H1 (cell line): Measurements from ENCODE around the gene CSNK1G3. TPM values are rescaled to one million over a fixed set of nuclear protein-coding genes. Genes with fewer than 3 reads are reported as not detected.

Source experiments
- CTCF ChIA-PET: fragments of 300-600 bp; sonication (Branson Sonifier 250); formaldehyde crosslinking; loops from one replicate; lab custom pipeline; 2021; ENCODE audit not compliant: partially characterized antibody; lab: Charles Lee
- POLR2A ChIA-PET: fragments of 300-600 bp; sonication (Branson Sonifier 250); formaldehyde crosslinking; loops from one replicate; lab custom pipeline; 2021; ENCODE audit warnings: inconsistent platforms; ENCODE audit not compliant: partially characterized antibody; lab: Charles Lee
- DNase-seq, 2 experiments: peaks; one replicate each; pipeline versions ENCODE4 v3.0.0 to v3.0.0-alpha.2; 2010 to 2022; ENCODE audit warnings: low spot score in 2 of 2, low read depth in 1 of 2, mixed read lengths in 1 of 2
- FAIRE-seq: peaks from 2 replicates; lab custom pipeline; 2011; peaks lifted over from hg19 to GRCh38; lab: Jason Lieb, UNC
- H2AFZ ChIP-seq: 2 replicates; pipeline ENCODE4 v1.8.1; 2012; ENCODE audit warnings: low read length, inconsistent platforms
- H2AK5ac ChIP-seq: 2 replicates; pipeline ENCODE4 v1.6.1; 2013; ENCODE audit warnings: low read depth, low read length
- H2BK120ac ChIP-seq: replicated peaks from 2 replicates; pipeline ENCODE3; 2013; ENCODE audit warnings: low read depth, low read length, inconsistent platforms
- H2BK12ac ChIP-seq: 2 replicates; pipeline ENCODE4 v1.6.1; 2013; ENCODE audit warnings: low read depth, low read length
- H2BK15ac ChIP-seq: 2 replicates; pipeline ENCODE4 v1.6.1; 2013; ENCODE audit warnings: low read length
- H2BK20ac ChIP-seq: 2 replicates; pipeline ENCODE4 v1.6.1; 2013; ENCODE audit warnings: low read length
- H2BK5ac ChIP-seq: 2 replicates; pipeline ENCODE4 v1.6.1; 2013; ENCODE audit warnings: low read depth, low read length
- H3K14ac ChIP-seq: 2 replicates; pipeline ENCODE4 v1.6.1; 2013; ENCODE audit warnings: inconsistent platforms; ENCODE audit not compliant: insufficient read length
- H3K18ac ChIP-seq: 2 replicates; pipeline ENCODE4 v1.6.1; 2013; ENCODE audit warnings: low read length; ENCODE audit errors: extremely low read depth
- H3K23ac ChIP-seq: 2 replicates; pipeline ENCODE4 v1.6.1; 2013; ENCODE audit warnings: inconsistent platforms; ENCODE audit not compliant: insufficient read length
- H3K23me2 ChIP-seq: 2 replicates; pipeline ENCODE4 v1.6.1; 2013; ENCODE audit warnings: low read depth, low read length
- H3K27ac ChIP-seq: 2 replicates; pipeline ENCODE4 v1.6.1; 2011; ENCODE audit warnings: low read depth, low read length, inconsistent platforms
- H3K27me3 ChIP-seq, 4 experiments: replicated peaks in 1 of 4; 1 replicate in 1 of 4; 2 replicates in 3 of 4; pipeline versions ENCODE4 v1.6.1 to v1.8.1; 2011 to 2013; ENCODE audit warnings: low read length in 3 of 4, mild to moderate bottlenecking in 3 of 4, inconsistent platforms in 2 of 4, mixed read lengths in 2 of 4, moderate library complexity in 1 of 4; ENCODE audit not compliant: control insufficient read depth in 3 of 4, insufficient read depth in 3 of 4; ENCODE audit errors: extremely low read depth in 1 of 4
- H3K36me3 ChIP-seq, 4 experiments: 2 replicates each; pipeline versions ENCODE4 v1.6.1 to v1.8.1; 2011 to 2013; ENCODE audit warnings: mild to moderate bottlenecking in 4 of 4, low read length in 3 of 4, moderate library complexity in 2 of 4, control low read depth in 1 of 4, inconsistent platforms in 1 of 4; ENCODE audit not compliant: insufficient read depth in 4 of 4, control insufficient read depth in 2 of 4
- H3K4ac ChIP-seq: replicated peaks from 2 replicates; pipeline ENCODE3; 2013; ENCODE audit warnings: low read length, low read depth, mixed read lengths, inconsistent platforms; ENCODE audit not compliant: insufficient read length
- H3K4me1 ChIP-seq, 4 experiments: replicated peaks in 1 of 4; 1 replicate in 1 of 4; 2 replicates in 3 of 4; pipeline versions ENCODE4 v1.6.1 to v1.8.1; 2011 to 2013; ENCODE audit warnings: low read length in 3 of 4, inconsistent platforms in 2 of 4, mixed read lengths in 1 of 4; ENCODE audit not compliant: insufficient read depth in 4 of 4, control insufficient read depth in 3 of 4
- H3K4me2 ChIP-seq, 2 experiments: 2 replicates each; pipeline versions ENCODE4 v1.6.1 to v1.8.1; 2011 to 2013; ENCODE audit warnings: low read depth in 2 of 2, low read length in 2 of 2, control low read depth in 1 of 2, inconsistent platforms in 1 of 2, mild to moderate bottlenecking in 1 of 2; ENCODE audit not compliant: insufficient read depth in 1 of 2
- H3K4me3 ChIP-seq, 4 experiments: fragments of 200-600, 300-600 bp in 1 of 4; sonication (generic), shearing (Covaris generic), sonication (Bioruptor Twin) in 1 of 4; 2 replicates each; pipeline versions ENCODE4 v1.5.1 to v1.8.1; 2011 to 2016; ENCODE audit warnings: low read length in 4 of 4, low read depth in 3 of 4, control low read depth in 2 of 4, inconsistent platforms in 2 of 4, mild to moderate bottlenecking in 2 of 4, mixed read lengths in 1 of 4, moderate library complexity in 1 of 4; ENCODE audit not compliant: insufficient read depth in 2 of 4; ENCODE audit errors: extremely low read depth in 1 of 4
- H3K56ac ChIP-seq: replicated peaks from 2 replicates; pipeline ENCODE3; 2013; ENCODE audit warnings: low read depth, mild to moderate bottlenecking, mixed read lengths, low read length, inconsistent platforms; ENCODE audit not compliant: insufficient read length
- H3K79me1 ChIP-seq: 2 replicates; pipeline ENCODE4 v1.6.1; 2013; ENCODE audit warnings: low read depth, low read length, control low read depth
- H3K79me2 ChIP-seq, 2 experiments: 2 replicates each; pipeline versions ENCODE4 v1.6.1 to v1.8.1; 2012 to 2013; ENCODE audit warnings: low read length in 2 of 2, mild to moderate bottlenecking in 2 of 2, inconsistent platforms in 1 of 2; ENCODE audit not compliant: insufficient read depth in 2 of 2, control insufficient read depth in 1 of 2
- H3K9ac ChIP-seq, 4 experiments: replicated peaks in 1 of 4; 1 replicate in 1 of 4; 2 replicates in 3 of 4; pipeline versions ENCODE4 v1.6.1 to v1.8.1; 2011 to 2013; ENCODE audit warnings: low read depth in 3 of 4, low read length in 3 of 4, control low read depth in 2 of 4, mild to moderate bottlenecking in 2 of 4, moderate library complexity in 2 of 4, inconsistent platforms in 1 of 4; ENCODE audit errors: extremely low read depth in 1 of 4
- H3K9me3 ChIP-seq, 2 experiments: 2 replicates each; pipeline versions ENCODE4 v1.6.1 to v1.8.1; 2012 to 2013; ENCODE audit warnings: mild to moderate bottlenecking in 2 of 2, moderate library complexity in 2 of 2, control low read depth in 1 of 2, inconsistent platforms in 1 of 2, low read depth in 1 of 2, low read length in 1 of 2, mixed read lengths in 1 of 2; ENCODE audit not compliant: insufficient read depth in 2 of 2
- H4K20me1 ChIP-seq, 2 experiments: replicated peaks in 1 of 2; 2 replicates each; pipeline versions ENCODE3 to v1.8.1; 2011 to 2013; ENCODE audit warnings: inconsistent platforms in 2 of 2, low read length in 2 of 2, mild to moderate bottlenecking in 1 of 2; ENCODE audit not compliant: insufficient read depth in 2 of 2, control insufficient read depth in 1 of 2
- H4K5ac ChIP-seq: 2 replicates; pipeline ENCODE4 v1.6.1; 2013; ENCODE audit warnings: low read length, low read depth, mixed read lengths, inconsistent platforms; ENCODE audit not compliant: insufficient read length
- H4K8ac ChIP-seq: 2 replicates; pipeline ENCODE4 v1.8.0; 2013; ENCODE audit warnings: mild to moderate bottlenecking, moderate library complexity, low read length, inconsistent platforms; ENCODE audit not compliant: insufficient read depth; ENCODE audit errors: extremely low read depth
- H4K91ac ChIP-seq: replicated peaks from 2 replicates; pipeline ENCODE3; 2013; ENCODE audit warnings: low read length, mixed read lengths, inconsistent platforms; ENCODE audit not compliant: insufficient read length
- BACH1 ChIP-seq: IDR thresholded peaks from 2 replicates; pipeline ENCODE4 v1.6.1; 2012; ENCODE audit warnings: low read length, improper control_type of control experiment
- CREB1 ChIP-seq: IDR thresholded peaks from 2 replicates; pipeline ENCODE4 v1.6.1; 2012; ENCODE audit warnings: inconsistent platforms
- FOSL1 ChIP-seq: IDR thresholded peaks from 2 replicates; pipeline ENCODE4 v1.6.1; 2011; ENCODE audit warnings: mild to moderate bottlenecking, low read depth, low read length, moderate library complexity; ENCODE audit not compliant: insufficient read depth
- KDM4A ChIP-seq: IDR thresholded peaks from one replicate; pipeline ENCODE4 v1.7.1; 2012; ENCODE audit warnings: low read depth, mild to moderate bottlenecking, moderate library complexity, low read length, inconsistent platforms; ENCODE audit not compliant: severe bottlenecking
- RNF2 ChIP-seq: fragments of 200-900, 300-1000 bp; sonication (generic); IDR thresholded peaks from 2 replicates; pipeline ENCODE4 v1.7.1; 2016; ENCODE audit warnings: borderline replicate concordance, low read depth, mild to moderate bottlenecking, antibody characterized with exemption, low read length; ENCODE audit not compliant: poor library complexity, severe bottlenecking; ENCODE audit errors: missing control alignments
- SAP30 ChIP-seq: fragments of 300-600 bp; sonication (generic); IDR thresholded peaks from 2 replicates; pipeline ENCODE4 v1.7.1; 2012; ENCODE audit warnings: low read length, moderate library complexity, mild to moderate bottlenecking, inconsistent platforms; ENCODE audit not compliant: insufficient read depth, insufficient replicate concordance
- TAF1 ChIP-seq: IDR thresholded peaks from 2 replicates; pipeline ENCODE4 v1.6.1; 2011; ENCODE audit warnings: mild to moderate bottlenecking, low read depth, low read length
- WGBS, 2 experiments: shearing (Covaris generic) in 1 of 2; methylation state at CpG; one replicate each; pipeline versions ENCODE4 v1.1.6 to v1.1.7; 2013 to 2015; ENCODE audit warnings: low lambda C conversion rate in 2 of 2, mixed read lengths in 2 of 2, inconsistent platforms in 1 of 2, low coverage in 1 of 2, missing lambda C conversion rate in 1 of 2; ENCODE audit not compliant: insufficient replicate concordance in 2 of 2, insufficient coverage in 1 of 2, insufficient read length in 1 of 2; ENCODE audit errors: extremely low coverage in 1 of 2, missing lambda C conversion rate in 1 of 2; 5-methylcytosine and 5-hydroxymethylcytosine counted together
- polyA plus RNA-seq, 7 experiments: library from polyadenylated mRNA; depleted of rRNA in 3 of 7; stranded (reverse) in 5 of 7; unstranded in 2 of 7; fragments of >200 nt in 5 of 7; fragments of 200-250 nt in 2 of 7; gene quantifications; 1 replicate in 5 of 7; 2 replicates in 1 of 7; 4 replicates in 1 of 7; pipeline versions ENCODE4 v1.2.1 to v1.2.3, GENCODE V29; 2011 to 2013; ENCODE audit warnings: missing spikeins in 2 of 7, mixed read lengths in 2 of 7
- total RNA-seq: library from RNA; stranded (reverse); fragmentation: NEBNext Ultra II Directional; extraction: Animal tissue kit (Norgen Biotek cat#: 25700); gene quantifications from 2 replicates; pipeline ENCODE4 v1.2.1, GENCODE V29; 2021

CSNK1G3 gene
- total and polyA plus RNA-seq, 2 of the 8 experiments (the other 6 are each of a cell fraction or from before 2014, with no cell fraction given), result 10.6 to 58.9 TPM

DNA sequence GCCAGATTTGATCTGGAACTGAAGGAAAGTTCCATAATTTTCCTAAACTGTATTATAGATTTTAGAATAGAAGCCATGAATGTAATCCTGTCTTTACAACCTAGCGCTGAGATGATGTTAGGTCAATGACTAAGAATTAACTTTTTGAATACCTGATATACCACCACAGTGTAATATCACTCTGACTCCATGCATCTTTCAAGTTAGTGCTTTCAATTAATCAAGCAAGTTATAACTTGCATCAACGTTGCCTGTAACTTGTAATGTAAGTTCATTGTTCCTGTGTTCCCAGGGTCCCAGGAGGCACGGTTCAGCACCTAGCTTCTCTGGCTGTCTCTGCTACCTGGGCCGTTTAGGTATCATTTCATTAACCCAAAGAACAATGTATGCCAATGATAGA, 139.3 kb downstream of the CSNK1G3 start:
- no peaks in the 10 kb centered on the region for H3K79me1 ChIP-seq
- no peaks in the 10 kb centered on the region for H3K27me3 ChIP-seq
- H3K4me1 ChIP-seq, result no peaks in the 10 kb centered on the region
- TF ChIP-seq RNF2, result no peak
- TF ChIP-seq CREB1, result no peak
- no peak for TF ChIP-seq TAF1
- no peak for TF ChIP-seq SAP30
- no peak for TF ChIP-seq BACH1
- no peak for TF ChIP-seq FOSL1
- TF ChIP-seq KDM4A, result no peak
- H3K4me2 ChIP-seq, result no peak overlapping the region
- H2BK120ac ChIP-seq, result no peak overlapping the region
- H2AFZ ChIP-seq, result no peak overlapping the region
- H4K91ac ChIP-seq, result no peak overlapping the region
- no peaks in the 10 kb centered on the region for H3K79me2 ChIP-seq
- H3K56ac ChIP-seq, result no peak overlapping the region
- CTCF ChIA-PET, result interaction anchor here (1.2 kb wide), 2 partner anchors 14 to 28 kb away, joined by 3 read pairs; no protein-coding TSS in a partner anchor
- H3K4ac ChIP-seq, result no peak overlapping the region
- H3K9me3 ChIP-seq, result no peaks in the 10 kb centered on the region
- no peak overlapping the region for H3K4me3 ChIP-seq
- no peak overlapping the region for H2AK5ac ChIP-seq
- H2BK12ac ChIP-seq, result no peak overlapping the region
- no peak overlapping the region for H3K23ac ChIP-seq
- no peak overlapping the region for H4K8ac ChIP-seq
- no peak overlapping the region for H3K27ac ChIP-seq
- no peak overlapping the region for H4K5ac ChIP-seq
- H2BK20ac ChIP-seq, result no peak overlapping the region
- H2BK5ac ChIP-seq, result no peak overlapping the region
- no peak overlapping the region for H2BK15ac ChIP-seq
- H3K9ac ChIP-seq, result no peak overlapping the region
- no peak overlapping the region for H3K14ac ChIP-seq
- no peak for DNase-seq
- POLR2A ChIA-PET, result no interaction called here
- H3K36me3 ChIP-seq, result no peaks in the 10 kb centered on the region
- no peak for FAIRE-seq
- no peaks in the 10 kb centered on the region for H4K20me1 ChIP-seq
- no peak overlapping the region for H3K18ac ChIP-seq
- 90% methylated on average over 4 of the region's 4 CpGs; no CpG with 5 or more reads in 1 of the 2 experiments for WGBS, 2 experiments
- H3K23me2 ChIP-seq, result no peaks in the 10 kb centered on the region
